Activated CD4-positive, alpha-beta memory T cell treated with anti-CD3 and anti-CD28 coated beads, Interleukin-2, amount 10 ng/mL, durations not matched to agents 7 days and 5 days (primary cell): Measurements from ENCODE around the gene STX8. TPM values are rescaled to one million over a fixed set of nuclear protein-coding genes. Genes with fewer than 3 reads are reported as not detected.

Experiments used
- CTCF ChIA-PET: fragments of 350-600 bp; sonication (Branson Sonifier 250); formaldehyde crosslinking; loops from one replicate; lab custom pipeline; 2021; ENCODE audit warnings: antibody characterized with exemption, inconsistent platforms; lab: Charles Lee
- POLR2A ChIA-PET: fragments of 350-600 bp; sonication (Branson Sonifier 250); formaldehyde crosslinking; loops from one replicate; lab custom pipeline; 2021; ENCODE audit warnings: antibody characterized with exemption; lab: Charles Lee
- DNase-seq: peaks from one replicate; pipeline ENCODE4 v3.0.0-alpha.2; 2020
- H3K27ac Mint-ChIP-seq: one replicate; pipeline ENCODE4 v1.8.0; 2021; ENCODE audit warnings: mild to moderate bottlenecking, mixed read lengths
- H3K27me3 Mint-ChIP-seq: one replicate; pipeline ENCODE4 v1.8.0; 2021; ENCODE audit warnings: mixed read lengths
- H3K36me3 Mint-ChIP-seq: one replicate; pipeline ENCODE4 v1.8.0; 2021; ENCODE audit warnings: low read depth, mixed read lengths
- H3K4me1 Mint-ChIP-seq: one replicate; pipeline ENCODE4 v1.8.0; 2021; ENCODE audit warnings: mixed read lengths
- H3K4me3 Mint-ChIP-seq: one replicate; pipeline ENCODE4 v1.8.0; 2021; ENCODE audit warnings: mild to moderate bottlenecking, mixed read lengths
- H3K9me3 Mint-ChIP-seq: one replicate; pipeline ENCODE4 v1.8.0; 2021; ENCODE audit warnings: mixed read lengths
- total RNA-seq, 2 experiments: library from RNA; stranded (reverse); gene quantifications; one replicate each; pipeline ENCODE4 v1.2.3, GENCODE V29; 2021

Gene STX8
- total RNA-seq, 2 experiments from 2014 or later: 76.6 to 76.7 TPM

DNA sequence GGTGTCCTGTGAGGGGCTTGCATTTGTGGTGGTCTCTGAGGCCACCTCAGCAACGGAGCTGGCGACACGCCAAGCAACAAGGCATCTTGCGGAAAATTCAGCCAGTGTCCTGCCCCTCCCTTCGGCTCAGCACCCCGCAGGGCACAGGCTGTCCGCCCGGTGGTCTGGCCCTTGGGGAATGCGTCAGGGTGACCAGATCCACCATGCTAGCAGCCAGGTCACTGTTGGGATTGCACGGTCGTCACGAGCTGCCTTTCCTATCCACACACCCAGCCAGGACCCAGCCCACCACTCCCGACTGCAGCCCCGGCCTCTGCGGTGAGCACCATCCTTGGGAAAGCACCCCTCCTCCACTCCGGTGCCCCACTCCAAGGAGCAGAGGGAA lies 333.1 kb downstream of the STX8 start:
- no peaks in the 10 kb centered on the region for H3K36me3 Mint-ChIP-seq
- no peak overlapping the region for H3K27ac Mint-ChIP-seq
- no peak overlapping the region for H3K4me3 Mint-ChIP-seq
- CTCF ChIA-PET: no interaction called here
- POLR2A ChIA-PET: no interaction called here
- no peak for DNase-seq
- H3K9me3 Mint-ChIP-seq: no peaks in the 10 kb centered on the region
- H3K4me1 Mint-ChIP-seq: peaks cover 12% of the 10 kb centered on the region
- H3K27me3 Mint-ChIP-seq: peaks cover 3% of the 10 kb centered on the region

GRCh38 chr17:9241774-9242496 lies 333.7 kb downstream of the STX8 start:
- POLR2A ChIA-PET: no interaction called here
- Mint-ChIP-seq H3K27me3 (peaks cover 3% of the 10 kb centered on the region), H3K27ac (no peak overlapping the region), H3K36me3 (no peaks in the 10 kb centered on the region), H3K4me1 (peaks cover 12% of the 10 kb centered on the region), H3K4me3 (no peak overlapping the region), H3K9me3 (no peaks in the 10 kb centered on the region)
- no peak for DNase-seq
- CTCF ChIA-PET: no interaction called here

GRCh38 chr17:9241371-9241712 lies 334.3 kb downstream of the STX8 start:
- Mint-ChIP-seq H3K4me1 (peaks cover 12% of the 10 kb centered on the region), H3K4me3 (no peak overlapping the region), H3K9me3 (no peaks in the 10 kb centered on the region), H3K36me3 (no peaks in the 10 kb centered on the region), H3K27ac (no peak overlapping the region), H3K27me3 (peaks cover 3% of the 10 kb centered on the region)
- CTCF ChIA-PET: no interaction called here
- POLR2A ChIA-PET: no interaction called here
- no peak for DNase-seq

DNA sequence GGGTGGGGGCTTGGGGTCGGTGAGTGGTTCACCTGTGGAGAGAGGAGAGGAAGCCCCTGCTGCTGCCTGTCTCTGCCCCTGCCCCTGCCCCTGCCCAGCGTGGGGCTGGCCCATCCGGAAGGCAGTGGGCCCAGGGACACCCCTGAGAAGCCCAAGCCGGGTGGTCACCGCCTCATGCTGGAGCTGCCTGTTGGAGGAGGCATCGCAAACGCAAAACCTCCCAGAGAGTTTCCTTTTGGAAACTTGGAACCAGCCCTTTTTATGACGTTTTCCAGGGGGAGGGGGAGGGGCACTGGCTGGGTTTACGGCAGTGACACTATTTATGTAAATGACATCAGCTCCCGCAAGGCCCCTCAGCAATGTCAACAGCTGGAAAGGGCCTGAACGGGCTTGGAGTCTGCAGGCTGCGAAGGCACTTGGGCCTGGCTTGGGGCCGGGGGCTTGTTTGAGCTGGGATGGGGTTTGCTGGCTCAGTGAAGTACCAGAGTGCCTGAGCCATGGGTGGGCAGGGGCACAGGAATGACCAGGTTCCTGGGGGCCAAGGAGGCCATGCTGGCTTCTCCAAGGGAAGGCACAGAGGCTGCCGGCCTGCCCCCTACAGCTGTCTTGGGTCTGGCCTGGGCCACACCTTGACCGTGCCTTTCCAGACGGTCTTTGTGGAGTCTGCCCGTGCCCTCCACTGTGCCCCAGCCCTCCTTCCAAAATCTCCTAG lies 334.8 kb downstream of the STX8 start:
- ChIA-PET POLR2A (no interaction called here), CTCF (no interaction called here)
- Mint-ChIP-seq H3K36me3 (no peaks in the 10 kb centered on the region), H3K9me3 (no peaks in the 10 kb centered on the region), H3K27ac (no peak overlapping the region), H3K4me1 (peaks cover 12% of the 10 kb centered on the region), H3K4me3 (no peak overlapping the region), H3K27me3 (peaks cover 3% of the 10 kb centered on the region)
- DNase-seq: no peak

GRCh38 chr17:9239793-9240658 lies 335.6 kb downstream of the STX8 start:
- H3K4me1 Mint-ChIP-seq: peaks cover 12% of the 10 kb centered on the region
- CTCF ChIA-PET: interaction anchor here (0.6 kb wide), 1 partner anchor 12 kb away, joined by 3 read pairs; no protein-coding TSS in a partner anchor

DNA sequence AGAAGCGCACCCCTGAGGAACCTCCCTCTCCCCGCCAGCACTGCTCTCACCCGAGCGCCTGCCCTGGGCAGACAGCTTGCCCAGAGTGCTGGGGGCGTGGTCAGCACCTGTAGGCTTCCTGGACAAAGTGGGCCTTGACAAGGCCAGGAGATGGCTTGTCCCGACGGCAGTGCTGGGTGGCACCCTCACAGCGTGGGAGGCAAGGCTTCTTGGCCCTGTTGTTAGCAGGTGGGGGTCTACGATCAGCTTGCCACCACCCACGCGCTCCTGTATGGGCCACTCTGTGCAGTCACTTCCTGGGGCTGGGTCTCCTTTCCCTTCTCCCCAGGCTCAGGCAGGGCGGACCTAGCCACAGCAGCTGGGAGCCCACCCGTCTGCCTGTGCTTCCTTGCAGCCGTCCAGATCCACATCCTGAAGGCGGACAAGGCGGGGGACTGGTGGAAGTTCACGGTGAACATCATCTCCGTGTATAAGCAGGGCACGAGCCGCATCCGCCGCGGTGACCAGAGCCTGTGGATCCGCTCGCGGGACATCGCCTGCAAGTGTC lies 336.3 kb downstream of the STX8 start:
- Mint-ChIP-seq H3K27me3 (peaks cover 3% of the 10 kb centered on the region), H3K9me3 (peaks cover 2% of the 10 kb centered on the region), H3K4me1 (peaks cover 12% of the 10 kb centered on the region), H3K27ac (no peak overlapping the region), H3K4me3 (peak overlapping the region; percentile 66), H3K36me3 (no peaks in the 10 kb centered on the region)
- POLR2A ChIA-PET: no interaction called here
- CTCF ChIA-PET: interaction anchor here (0.6 kb wide), 1 partner anchor 13 kb away, joined by 3 read pairs; no protein-coding TSS in a partner anchor
- no peak for DNase-seq

More at GRCh38 chr17:9239793-9240658, 335.6 kb downstream of the STX8 start:
- H3K4me3 Mint-ChIP-seq: peak overlapping the region; percentile 66
- no peak overlapping the region for H3K27ac Mint-ChIP-seq
- H3K36me3 Mint-ChIP-seq: no peaks in the 10 kb centered on the region
- POLR2A ChIA-PET: no interaction called here
- peak; percentile 67 for DNase-seq
- H3K27me3 Mint-ChIP-seq: peaks cover 3% of the 10 kb centered on the region
- H3K9me3 Mint-ChIP-seq: peaks cover 2% of the 10 kb centered on the region

GRCh38 chr17:9238340-9239245 lies 337.0 kb downstream of the STX8 start:
- H3K4me3 Mint-ChIP-seq: peak overlapping the region; percentile 15
- H3K27me3 Mint-ChIP-seq: peaks cover 3% of the 10 kb centered on the region
- H3K27ac Mint-ChIP-seq: no peak overlapping the region
- peaks cover 2% of the 10 kb centered on the region for H3K9me3 Mint-ChIP-seq
- DNase-seq: no peak
- H3K36me3 Mint-ChIP-seq: no peaks in the 10 kb centered on the region
- ChIA-PET POLR2A (no interaction called here), CTCF (interaction anchor here (0.6 kb wide), 1 partner anchor 14 kb away, joined by 3 read pairs; no protein-coding TSS in a partner anchor)
- H3K4me1 Mint-ChIP-seq: peaks cover 12% of the 10 kb centered on the region

- POLR2A ChIA-PET: no interaction called here
- Mint-ChIP-seq H3K36me3 (no peaks in the 10 kb centered on the region), H3K27ac (no peak overlapping the region), H3K4me3 (no peak overlapping the region), H3K27me3 (peaks cover 3% of the 10 kb centered on the region), H3K4me1 (peaks cover 12% of the 10 kb centered on the region), H3K9me3 (peaks cover 2% of the 10 kb centered on the region)
- DNase-seq: no peak
- CTCF ChIA-PET: no interaction called here
Observed at GRCh38 chr17:9237661-9238301, 337.8 kb downstream of the STX8 start.

DNA sequence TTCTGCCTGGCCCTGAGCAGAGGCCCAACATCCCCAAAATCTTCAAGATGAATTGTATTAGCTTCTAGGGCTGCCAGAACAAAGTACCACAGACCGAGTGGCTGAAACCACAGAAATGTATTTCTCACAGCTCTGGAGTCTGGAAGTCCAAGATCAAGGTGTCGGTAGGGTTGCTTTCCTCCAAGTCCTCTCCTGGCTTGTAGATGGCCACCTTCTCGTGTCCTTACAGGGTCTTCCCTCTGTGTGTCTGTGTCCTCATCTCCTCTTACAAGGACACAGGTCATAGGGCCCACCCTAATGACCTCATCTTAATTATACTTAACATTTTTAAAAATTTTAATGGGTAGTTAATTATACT lies 338.6 kb downstream of the STX8 start:
- no peaks in the 10 kb centered on the region for H3K36me3 Mint-ChIP-seq
- no peak overlapping the region for H3K27ac Mint-ChIP-seq
- H3K4me3 Mint-ChIP-seq: no peak overlapping the region
- POLR2A ChIA-PET: no interaction called here
- H3K27me3 Mint-ChIP-seq: peaks cover 3% of the 10 kb centered on the region
- H3K9me3 Mint-ChIP-seq: peaks cover 2% of the 10 kb centered on the region
- no peak for DNase-seq
- peaks cover 12% of the 10 kb centered on the region for H3K4me1 Mint-ChIP-seq
- CTCF ChIA-PET: no interaction called here

- ChIA-PET CTCF (no interaction called here), POLR2A (no interaction called here)
- Mint-ChIP-seq H3K4me1 (peaks cover 12% of the 10 kb centered on the region), H3K27ac (no peak overlapping the region), H3K27me3 (peaks cover 3% of the 10 kb centered on the region), H3K36me3 (no peaks in the 10 kb centered on the region), H3K4me3 (no peak overlapping the region), H3K9me3 (peaks cover 2% of the 10 kb centered on the region)
- no peak for DNase-seq
Observed at GRCh38 chr17:9236286-9237052, 339.2 kb downstream of the STX8 start.

DNA sequence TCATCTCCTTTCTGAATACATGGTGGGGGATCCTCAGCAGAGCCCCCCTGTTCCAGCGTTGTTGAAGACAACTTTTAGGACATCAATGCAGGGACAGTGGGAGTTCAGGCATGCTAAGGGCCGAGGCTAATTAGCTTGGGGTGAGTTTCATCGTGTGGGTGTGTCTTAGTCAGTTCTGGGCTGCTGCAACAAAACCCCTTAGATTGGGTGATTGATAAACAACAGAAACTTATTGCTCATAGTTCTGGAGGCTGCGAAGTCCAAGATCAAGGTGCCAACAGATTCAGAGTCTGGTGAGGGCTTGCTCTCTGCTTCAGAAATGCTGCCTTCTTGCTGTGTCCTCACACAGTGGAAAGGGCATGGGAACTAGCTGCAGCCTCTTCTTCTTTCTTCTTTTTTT lies 340.3 kb downstream of the STX8 start:
- no peaks in the 10 kb centered on the region for H3K36me3 Mint-ChIP-seq
- peaks cover 3% of the 10 kb centered on the region for H3K27me3 Mint-ChIP-seq
- H3K4me1 Mint-ChIP-seq: peaks cover 11% of the 10 kb centered on the region
- no peak overlapping the region for H3K4me3 Mint-ChIP-seq
- ChIA-PET POLR2A (no interaction called here), CTCF (interaction anchor here (0.7 kb wide), 1 partner anchor 17 kb away, joined by 4 read pairs; no protein-coding TSS in a partner anchor)
- DNase-seq: no peak
- H3K9me3 Mint-ChIP-seq: peaks cover 2% of the 10 kb centered on the region
- H3K27ac Mint-ChIP-seq: no peak overlapping the region
